ENCODE data around the gene TMEM232.
"Not testable (repeated sequence)": the region's sequence is repeated elsewhere in the genome, so short reads cannot be mapped to it uniquely, and the experiment has no call there.

Gene TMEM232

GRCh38 chr5:110705349-110705748, 21.1 kb downstream of the TMEM232 start:
- DNase-seq, result no peak

- no peak for DNase-seq
Measured at GRCh38 chr5:110703481-110703880, 23.0 kb downstream of the TMEM232 start.

- DNase-seq, result no peak
Measured at GRCh38 chr5:110702704-110703103, 23.8 kb downstream of the TMEM232 start.

GRCh38 chr5:110702300-110702699, 24.2 kb downstream of the TMEM232 start:
- DNase-seq, result no peak

GRCh38 chr5:110692669-110693068, 33.8 kb downstream of the TMEM232 start:
- not testable (repeated sequence) for DNase-seq

GRCh38 chr5:110690587-110690986, 35.9 kb downstream of the TMEM232 start:
- DNase-seq, result not testable (repeated sequence)

GRCh38 chr5:110687485-110687884, 39.0 kb downstream of the TMEM232 start:
- DNase-seq, result no peak

- DNase-seq, result no peak
Measured at GRCh38 chr5:110686270-110686669, 40.2 kb downstream of the TMEM232 start.

GRCh38 chr5:110681953-110682352, 44.5 kb downstream of the TMEM232 start:
- no peak for DNase-seq

GRCh38 chr5:110681109-110681508, 45.4 kb downstream of the TMEM232 start:
- no peak for DNase-seq

- not testable (repeated sequence) for DNase-seq
Measured at GRCh38 chr5:110676554-110676953, 49.9 kb downstream of the TMEM232 start.

GRCh38 chr5:110665184-110665726, 61.2 kb downstream of the TMEM232 start:
- no peak for DNase-seq

GRCh38 chr5:110663525-110663924, 62.9 kb downstream of the TMEM232 start:
- DNase-seq, result no peak

GRCh38 chr5:110658006-110658405, 68.5 kb downstream of the TMEM232 start:
- DNase-seq, result no peak

- no peak for DNase-seq
Measured at GRCh38 chr5:110653231-110653970, 73.1 kb downstream of the TMEM232 start.

GRCh38 chr5:110651507-110651906, 75.0 kb downstream of the TMEM232 start:
- DNase-seq, result no peak

GRCh38 chr5:110644357-110644756, 82.1 kb downstream of the TMEM232 start:
- no peak for DNase-seq

- DNase-seq, result no peak
Measured at GRCh38 chr5:110638970-110639902, 87.2 kb downstream of the TMEM232 start.

GRCh38 chr5:110634475-110634874, 92.0 kb downstream of the TMEM232 start:
- no peak for DNase-seq

GRCh38 chr5:110631236-110631635, 95.2 kb downstream of the TMEM232 start:
- no peak for DNase-seq

- no peak for DNase-seq
Measured at GRCh38 chr5:110630350-110630749, 96.1 kb downstream of the TMEM232 start.

GRCh38 chr5:110625376-110625999, 101.0 kb downstream of the TMEM232 start:
- DNase-seq, result peak in 3 of 6 experiments; percentile 1 to 49 (median 27)

- DNase-seq, result no peak
Measured at GRCh38 chr5:110623874-110624273, 102.6 kb downstream of the TMEM232 start.
